Astrocyte of the hippocampus (primary cell): ENCODE results near the gene TIMM17A.
"Not testable (repeated sequence)": the region's sequence is repeated elsewhere in the genome, so short reads cannot be mapped to it uniquely, and the experiment has no call there.

Experiments
- DNase-seq: peaks from one replicate; pipeline ENCODE4 v3.0.0; 2011; ENCODE audit warnings: low read depth, low spot score

The TIMM17A gene

DNA sequence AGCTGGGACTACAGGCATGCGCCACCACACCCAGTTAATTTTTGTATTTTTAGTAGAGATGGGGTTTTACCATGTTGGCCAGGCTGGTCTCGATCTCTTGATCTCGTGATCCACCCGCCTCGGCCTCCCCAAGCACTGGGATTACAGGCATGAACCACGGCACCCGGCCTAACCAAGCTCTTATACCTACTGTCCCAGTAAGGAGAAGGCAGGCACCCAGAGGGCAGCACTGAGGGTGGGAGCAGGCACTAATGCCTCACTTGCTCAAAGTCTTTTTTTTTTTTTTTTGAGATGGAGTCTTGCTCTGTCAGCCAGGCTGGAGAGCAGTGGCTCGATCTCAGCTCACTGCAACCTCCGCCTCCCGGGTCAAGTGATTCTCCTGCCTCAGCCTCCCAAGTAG, 15.0 kb upstream of the TIMM17A start:
- not testable (repeated sequence) for DNase-seq

DNA sequence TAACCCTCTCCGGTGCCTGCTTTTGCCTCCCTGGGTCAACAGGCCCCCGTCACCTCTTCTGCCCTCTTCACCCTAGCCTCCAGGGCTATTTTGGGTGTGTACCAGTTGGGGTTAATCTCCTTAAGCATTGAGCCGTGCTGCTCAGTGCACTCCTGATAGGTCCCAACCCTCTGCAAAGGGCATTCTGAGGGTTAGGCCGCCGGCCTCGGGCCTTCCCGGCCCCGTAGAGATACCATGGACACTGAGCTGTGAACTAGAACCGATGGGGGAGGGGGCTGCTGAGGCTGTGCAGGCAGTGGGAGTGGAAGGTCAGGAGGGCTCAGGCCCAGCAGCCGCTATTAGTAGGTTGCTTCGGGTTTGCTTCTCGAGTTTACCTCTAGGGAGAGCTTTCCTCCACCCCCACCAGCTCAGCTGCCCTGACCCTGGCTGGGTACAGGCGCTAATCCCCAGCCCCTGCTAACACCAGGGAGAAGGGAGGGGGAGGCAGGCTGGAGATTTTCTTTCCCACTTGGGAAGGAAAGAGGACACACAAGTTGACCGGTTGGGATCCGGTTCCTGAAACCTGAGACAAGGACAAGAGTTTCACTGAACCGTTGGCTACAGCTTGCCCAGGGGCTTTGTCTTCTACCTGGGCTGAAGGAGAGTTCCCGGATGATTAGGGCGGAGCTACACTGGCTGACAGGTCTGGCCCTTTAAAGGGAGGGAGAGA, 13.7 kb upstream of the TIMM17A start:
- DNase-seq, result peak; percentile 13

DNA sequence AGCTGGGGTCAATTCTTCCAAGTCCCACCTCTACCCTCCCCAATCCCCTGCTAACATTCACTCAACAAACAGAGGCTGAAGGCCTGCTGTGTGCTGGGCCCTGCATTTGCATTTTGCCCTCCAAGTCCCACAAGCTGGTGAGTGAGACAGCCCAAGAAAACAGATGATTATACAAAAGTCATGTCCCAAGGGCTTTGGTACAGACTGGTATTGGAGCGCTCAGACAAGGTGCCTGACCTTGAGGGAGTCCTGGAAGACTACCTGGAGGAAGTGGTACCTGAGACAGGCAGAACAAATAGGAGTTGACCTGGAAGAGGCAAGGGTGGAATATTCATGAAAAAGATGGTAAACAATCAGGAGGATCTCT, 13.2 kb upstream of the TIMM17A start:
- no peak for DNase-seq

DNA sequence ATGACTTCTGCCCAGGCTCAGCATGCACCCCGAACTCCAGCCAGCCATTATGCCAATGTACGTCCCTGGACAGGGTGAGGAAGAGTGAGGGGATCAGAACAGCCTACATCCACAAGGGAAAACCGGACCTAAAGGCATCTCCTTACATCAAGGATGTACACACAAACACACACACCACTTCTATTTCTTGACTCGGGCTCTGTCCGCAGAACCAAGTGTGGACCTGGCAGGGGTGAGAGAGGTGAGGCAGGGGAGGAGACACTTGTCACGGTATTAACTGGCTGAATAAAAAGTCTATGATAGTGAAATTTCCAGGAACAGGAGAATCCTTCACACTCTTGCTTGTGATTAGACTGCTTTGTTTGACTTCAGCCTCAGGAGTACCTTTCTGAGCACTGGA, 11.3 kb upstream of the TIMM17A start:
- no peak for DNase-seq

DNA sequence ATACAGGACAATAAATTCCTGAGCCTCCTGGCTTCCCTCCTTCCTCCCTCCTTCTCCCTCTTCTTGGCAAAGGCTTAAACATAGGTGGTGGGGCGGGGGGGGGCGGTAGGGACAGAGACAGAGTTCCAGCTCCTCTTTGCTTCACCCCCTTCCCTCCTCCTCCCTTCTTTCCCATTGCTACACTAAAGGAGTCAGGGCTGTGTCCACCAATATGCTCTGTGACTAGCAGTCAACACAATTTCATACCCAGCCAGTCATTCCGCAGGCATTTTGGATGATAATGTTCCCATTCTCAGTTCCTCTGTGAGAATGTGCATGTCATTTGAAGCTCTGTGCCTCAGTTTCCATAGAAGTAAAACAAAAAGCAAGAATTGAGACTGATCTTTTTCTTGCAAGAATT, 10.7 kb upstream of the TIMM17A start:
- DNase-seq, result no peak

DNA sequence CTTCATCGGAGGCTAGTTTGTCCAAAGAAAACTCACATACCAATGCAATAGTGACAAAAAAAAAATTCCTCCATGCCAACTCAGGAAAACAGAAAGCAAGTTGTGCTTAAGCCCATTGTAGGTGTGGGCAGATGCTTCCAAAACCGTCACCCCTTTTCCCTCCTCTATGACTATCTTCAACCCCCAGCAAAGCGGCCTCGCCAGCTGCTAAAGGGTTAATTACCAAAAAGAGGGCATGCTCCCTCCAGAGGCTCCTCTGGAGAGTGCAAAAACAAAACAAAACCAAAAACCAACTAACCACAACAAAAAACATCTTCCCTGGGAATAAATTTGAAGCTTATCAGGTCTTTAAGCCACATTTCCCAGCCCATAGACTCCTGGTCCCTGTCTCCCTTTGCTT, 10.1 kb upstream of the TIMM17A start:
- DNase-seq, result peak; percentile 20

DNA sequence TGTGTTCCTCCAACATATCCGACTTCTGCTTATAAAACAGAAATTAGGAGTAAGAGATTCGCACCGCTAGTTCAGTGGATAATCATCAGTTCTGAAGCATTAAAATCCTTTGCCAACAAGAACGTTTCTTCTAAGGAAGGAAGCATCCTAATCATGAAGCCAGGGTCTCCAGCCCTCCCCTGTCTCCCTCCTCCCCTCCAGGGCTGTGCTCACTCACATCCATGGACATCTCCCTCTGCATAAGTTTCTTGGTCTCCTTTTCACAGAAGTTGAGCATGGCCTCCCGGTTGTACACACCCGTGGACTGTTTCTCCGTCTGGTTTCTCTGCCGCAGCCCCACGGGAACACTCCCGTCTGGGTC, 9.5 kb upstream of the TIMM17A start:
- no peak for DNase-seq

DNA sequence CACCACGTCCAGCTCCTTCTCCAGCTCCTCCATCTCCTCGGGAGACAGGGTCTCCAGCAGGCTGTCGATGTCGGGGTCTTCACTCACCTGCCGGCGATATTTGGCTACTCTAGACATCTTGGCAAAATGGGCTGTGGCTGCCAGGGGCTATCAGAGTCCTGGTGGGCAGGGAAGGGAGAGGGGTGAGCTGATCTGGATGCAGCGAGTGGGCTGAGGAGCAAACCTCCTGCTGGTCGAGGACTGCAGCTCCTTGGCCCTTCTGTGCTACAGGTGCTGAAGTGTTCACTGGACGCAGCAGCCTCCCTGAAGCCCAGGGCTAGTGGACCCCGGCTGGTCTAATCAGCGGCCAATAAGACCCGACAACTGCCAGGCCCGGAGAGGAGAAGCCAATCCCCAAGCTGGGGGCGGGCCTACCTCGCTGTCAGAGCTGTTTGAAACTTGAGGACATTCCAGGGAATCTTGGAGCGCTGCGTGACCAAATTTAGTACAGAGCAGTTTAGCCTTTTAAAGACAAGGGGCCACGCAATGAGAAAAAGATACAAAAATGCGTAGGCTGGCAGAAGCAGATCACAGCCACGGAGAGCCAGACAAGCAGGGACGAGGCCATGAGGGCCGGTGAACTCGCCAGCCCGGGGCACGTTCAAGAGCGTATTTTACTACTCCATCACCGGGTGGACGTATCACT, 8.9 kb upstream of the TIMM17A start, which contains the start of gene LMOD1:
Gene LMOD1, minus strand, starts transcription at position 325 of the 685 bp plus-strand sequence. Its CDS starts 208 bp downstream, at position 117.
- DNase-seq, result peak; percentile 96

DNA sequence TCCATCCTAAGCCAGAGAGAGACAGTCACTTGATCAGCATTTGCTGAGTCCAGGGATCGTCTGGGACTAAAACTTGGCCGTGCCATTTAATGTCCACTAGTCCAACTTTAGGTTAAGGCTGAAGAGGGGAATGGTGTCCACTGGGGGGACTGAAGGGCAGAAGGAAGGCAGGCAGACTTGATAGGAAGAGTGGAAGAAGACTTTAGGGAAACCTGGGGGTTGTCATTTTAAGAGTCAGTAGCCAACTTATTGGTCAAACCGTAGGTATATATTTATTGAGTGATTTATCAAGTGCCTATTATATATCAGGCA, 7.7 kb upstream of the TIMM17A start:
- no peak for DNase-seq

DNA sequence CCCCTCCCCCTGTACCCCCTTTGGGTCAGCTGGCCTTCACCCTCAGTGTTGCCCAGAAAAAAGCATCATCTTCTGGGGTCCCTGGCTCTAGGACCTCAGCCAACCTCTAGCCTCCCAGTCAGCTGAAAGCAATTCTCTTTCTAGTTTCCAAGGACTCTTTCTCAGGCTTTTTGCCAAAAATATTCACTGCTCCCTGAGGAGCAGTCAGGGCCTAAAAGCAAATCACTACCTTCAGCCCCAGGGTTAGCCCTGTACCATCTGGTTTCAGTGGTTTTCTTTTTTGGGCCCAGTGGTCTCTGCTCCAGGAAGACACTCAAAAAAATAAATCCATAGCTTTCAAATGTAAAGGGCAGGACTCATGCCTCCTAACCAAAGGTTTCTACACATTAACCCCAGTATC, 5.8 kb upstream of the TIMM17A start:
- DNase-seq, result no peak

DNA sequence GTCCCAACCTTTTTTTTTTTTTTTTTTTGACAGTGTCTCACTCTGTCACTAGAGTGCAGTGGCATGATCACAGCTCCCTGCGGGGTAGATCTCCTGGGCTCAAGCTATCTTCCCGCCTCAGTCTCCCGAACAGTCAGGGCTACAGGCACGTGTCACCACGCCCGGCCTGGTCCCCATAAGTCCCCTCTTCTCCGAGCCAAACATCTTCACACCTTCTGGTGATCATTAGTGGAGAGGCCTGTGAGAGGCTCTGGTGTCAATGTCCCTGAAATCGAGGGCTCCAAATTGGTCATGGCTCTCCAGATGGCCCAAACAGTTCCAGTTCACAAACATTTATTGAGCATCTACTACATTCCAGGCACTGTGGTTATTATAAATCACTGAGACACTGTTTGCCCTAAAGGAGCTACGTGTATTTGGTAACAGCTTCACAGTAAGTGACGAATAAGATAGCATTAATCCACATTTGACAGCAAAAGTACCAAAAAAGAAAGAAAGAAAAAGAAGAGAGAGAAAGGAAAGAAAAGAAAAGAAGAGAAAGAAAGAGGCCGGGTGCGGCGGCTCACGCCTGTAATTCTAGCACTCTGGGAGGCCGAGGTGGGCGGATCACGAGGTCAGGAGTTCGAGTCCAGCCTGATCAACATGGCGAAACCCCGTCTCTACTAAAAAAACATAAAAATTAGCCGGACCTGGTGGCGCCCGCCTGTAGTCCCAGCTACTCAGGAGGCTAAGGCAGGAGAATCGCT, 867 bp upstream of the TIMM17A start:
- DNase-seq, result no peak

DNA sequence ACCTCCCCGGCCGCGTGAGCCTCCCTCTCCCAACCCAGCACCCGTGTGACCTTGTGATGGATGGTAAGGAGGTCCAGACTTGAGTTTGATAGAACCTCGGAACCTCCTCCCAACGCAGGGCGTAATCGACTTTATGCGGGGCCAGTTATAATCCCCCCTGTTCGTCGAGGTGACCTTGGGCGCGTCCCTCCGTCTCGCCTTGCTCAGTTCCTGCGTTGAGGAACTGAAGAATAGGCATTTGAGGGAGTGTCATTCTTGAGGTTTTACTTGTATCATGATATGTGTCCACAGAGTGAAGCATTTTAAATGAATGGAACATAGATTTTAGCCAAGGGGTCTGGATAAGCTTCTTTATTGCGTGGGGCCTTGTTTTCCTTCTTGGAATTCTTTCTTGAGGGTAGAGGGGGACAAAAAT, 433 bp downstream of the TIMM17A start:
- no peak for DNase-seq

DNA sequence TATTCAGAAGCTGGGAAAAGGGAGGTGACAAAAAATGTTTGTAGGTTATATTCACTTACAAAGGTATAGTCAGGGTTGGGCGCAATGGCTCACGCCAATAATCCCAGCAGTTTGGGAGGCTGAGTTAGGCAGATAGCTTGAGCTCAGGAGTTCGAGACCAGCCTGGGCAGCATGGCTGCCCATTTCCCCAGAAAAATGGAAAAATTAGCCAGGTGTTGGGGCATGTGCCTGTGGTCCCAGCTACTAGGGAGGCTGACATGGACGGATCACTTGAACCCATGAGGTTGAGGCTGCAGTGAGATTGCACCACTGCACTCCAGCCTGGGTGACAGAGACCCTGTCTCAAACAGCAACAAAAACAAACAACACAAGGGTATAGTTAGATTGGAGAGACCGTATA, 3.0 kb downstream of the TIMM17A start:
- no peak for DNase-seq

DNA sequence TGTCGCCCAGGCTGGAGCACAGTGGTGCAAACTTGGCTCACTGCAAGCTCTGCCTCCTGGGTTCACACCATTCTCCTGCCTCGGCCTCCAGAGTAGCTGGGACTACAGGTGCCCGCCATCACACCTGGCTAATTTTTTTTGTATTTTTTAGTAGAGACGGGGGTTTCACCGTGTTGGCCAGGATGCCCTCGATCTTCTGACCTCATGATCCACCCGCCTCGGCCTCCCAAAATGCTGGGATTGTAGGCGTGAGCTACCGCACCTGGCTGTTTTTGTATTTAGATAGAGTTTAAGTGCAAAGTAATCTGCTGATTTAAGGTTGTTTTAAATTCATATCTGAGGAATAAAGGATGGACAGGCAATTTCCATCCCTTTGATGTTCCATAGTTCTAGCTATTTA, 7.1 kb downstream of the TIMM17A start:
- not testable (repeated sequence) for DNase-seq

DNA sequence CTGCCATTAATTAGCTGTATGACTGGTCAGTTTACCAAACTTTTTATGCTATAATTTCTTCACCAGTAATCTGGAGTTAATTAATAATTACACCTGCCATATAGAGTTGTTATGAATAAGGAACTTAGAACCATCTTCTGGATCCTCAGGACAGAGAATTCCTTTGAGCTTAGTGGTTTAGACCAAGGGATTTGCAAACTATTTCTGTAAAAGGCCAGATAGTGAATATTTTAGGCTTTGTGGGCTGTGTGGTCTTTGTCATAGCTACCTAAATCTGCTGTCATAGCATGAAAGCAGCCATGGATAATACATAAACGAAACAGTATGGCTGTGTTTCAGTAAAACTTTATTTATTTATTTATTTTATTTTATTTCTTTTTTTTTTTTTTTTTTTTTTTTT, 9.0 kb downstream of the TIMM17A start:
- peak; percentile 51 for DNase-seq

DNA sequence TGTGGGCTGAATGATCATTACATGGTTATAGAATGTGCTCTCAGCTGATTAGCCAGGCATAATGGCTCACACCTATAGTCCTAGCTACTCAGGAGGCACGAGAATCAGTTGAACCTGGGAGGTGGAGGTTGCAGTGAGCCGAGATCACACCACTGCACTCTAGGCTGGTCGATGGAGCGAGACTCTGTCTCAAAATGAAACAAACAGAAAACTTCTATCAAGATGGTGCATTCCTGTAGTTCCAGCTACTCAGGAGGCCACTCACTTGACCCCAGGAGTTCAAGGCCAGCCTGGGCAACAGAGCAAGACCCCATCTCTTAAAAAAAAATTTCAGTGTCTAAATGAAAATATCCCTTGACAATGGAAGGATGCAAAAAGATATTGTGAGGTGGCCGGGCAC, 10.9 kb downstream of the TIMM17A start:
- DNase-seq, result no peak

DNA sequence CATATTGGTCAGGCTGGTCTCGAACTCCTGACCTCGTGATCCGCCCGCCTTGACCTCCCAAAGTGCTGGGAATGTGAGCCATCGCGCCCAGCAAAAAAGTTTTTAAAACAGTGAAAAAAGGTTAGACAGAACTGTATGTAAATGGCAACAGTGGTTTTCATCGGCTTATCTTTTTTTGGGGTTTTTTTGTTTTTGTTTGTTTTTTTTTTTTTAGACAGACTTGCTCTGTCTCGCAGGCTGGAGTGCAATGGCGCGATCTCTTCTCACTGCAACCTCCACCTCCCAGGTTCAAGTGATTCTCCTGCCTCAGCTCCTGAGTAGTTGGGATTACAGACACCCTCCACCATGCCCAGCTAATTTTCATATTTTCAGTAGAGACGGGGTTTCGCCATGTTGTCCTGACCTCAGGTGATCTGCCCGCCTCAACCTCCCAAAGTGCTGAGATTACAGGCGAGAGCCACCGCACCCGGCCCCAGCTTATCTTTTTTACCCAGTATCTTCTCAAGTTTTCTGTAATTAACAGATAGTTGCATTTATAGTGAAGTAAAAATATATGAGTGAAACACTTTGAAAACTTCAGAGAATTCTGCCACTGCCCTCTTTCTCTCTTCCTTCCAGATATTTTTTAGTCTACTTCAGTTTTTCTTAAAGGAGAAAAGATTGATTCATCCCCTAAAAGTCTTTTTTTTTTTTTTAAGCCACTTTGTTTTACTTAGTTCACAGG, 13.1 kb downstream of the TIMM17A start:
- no peak for DNase-seq

DNA sequence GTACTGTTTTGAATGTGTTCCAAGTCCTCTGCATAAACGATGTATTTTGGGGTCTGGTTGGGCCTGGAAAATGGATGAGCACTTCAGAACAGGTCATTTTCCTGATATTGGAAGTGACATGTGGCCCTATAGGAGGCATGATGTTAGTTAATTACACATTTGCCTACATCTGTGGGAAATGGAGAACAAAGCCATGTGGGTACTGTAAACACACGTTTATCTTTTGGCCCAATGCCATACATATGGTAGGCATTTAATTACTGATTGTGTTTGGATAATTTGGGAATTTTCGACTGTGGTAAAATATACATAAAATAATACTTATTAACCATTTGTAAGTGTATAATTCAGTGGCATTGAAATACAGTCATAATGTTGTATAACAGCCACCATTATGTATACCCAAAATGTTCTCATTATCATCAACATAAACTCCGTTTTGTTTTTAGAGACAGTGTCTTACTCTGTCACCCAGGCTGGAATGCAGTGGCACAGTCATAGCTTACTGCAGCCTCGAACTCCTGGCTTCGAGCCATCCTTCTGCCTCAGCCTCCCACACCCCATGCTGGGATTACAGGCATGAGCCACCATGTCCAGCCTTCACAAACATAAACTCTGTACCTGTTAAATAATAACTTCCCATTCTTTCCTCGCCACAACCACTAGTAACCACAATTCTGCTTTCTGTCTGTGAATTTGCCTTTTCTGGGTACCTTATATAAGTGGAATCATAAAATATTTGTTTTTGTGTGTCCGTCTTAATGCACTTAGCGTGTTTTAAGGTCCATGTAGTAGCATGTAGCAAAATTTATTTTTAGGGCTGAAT, 15.2 kb downstream of the TIMM17A start:
- peak; percentile 64 for DNase-seq

DNA sequence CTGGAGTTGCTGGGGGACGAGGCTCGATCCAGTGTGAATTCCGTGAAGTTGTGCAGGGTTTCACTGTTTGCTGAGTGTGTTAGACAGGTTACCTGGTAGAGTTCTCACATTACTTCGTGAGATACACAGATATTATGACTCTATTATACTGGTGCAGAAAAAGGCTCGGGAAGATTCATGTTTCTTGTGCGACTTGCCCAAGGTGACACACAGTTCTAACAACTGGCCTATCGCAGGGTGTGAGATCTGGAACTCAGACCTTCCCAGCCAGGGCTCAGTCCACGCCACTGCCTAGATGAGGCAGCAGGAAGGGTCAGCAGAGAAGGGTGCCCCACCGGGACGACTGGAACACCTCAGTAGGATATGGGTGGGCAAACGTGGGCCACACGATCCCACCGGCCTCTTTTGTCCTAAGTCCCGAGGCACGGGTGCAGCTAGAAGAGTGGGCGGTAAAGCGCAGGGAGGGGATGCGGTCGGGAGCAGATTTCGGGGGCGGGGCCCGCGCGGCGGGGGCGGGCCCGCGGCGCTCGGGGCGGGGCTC, 26.8 kb downstream of the TIMM17A start:
- no peak for DNase-seq

DNA sequence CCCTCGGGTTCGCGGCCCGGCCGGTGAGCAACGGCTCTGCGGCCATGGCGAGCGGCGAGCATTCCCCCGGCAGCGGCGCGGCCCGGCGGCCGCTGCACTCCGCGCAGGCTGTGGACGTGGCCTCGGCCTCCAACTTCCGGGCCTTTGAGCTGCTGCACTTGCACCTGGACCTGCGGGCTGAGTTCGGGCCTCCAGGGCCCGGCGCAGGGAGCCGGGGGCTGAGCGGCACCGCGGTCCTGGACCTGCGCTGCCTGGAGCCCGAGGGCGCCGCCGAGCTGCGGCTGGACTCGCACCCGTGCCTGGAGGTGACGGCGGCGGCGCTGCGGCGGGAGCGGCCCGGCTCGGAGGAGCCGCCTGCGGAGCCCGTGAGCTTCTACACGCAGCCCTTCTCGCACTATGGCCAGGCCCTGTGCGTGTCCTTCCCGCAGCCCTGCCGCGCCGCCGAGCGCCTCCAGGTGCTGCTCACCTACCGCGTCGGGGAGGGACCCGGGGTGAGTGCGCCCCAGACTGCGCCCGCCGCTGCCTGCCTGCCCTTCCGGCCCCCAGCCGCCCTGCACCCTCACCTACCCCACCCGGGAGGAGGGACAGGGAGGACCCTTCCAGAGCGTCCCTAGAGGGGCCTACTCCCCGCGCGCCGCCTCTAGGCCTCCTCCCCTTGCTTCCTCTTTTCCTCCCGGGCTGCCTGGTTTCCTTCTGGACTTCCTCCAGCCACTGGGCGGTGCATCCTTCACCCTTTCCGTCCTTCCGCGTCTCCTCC, 27.5 kb downstream of the TIMM17A start, which contains the start of gene RNPEP:
Gene RNPEP, plus strand, starts transcription at position 26 of the 757 bp plus-strand sequence. Its CDS starts 19 bp downstream, at position 45.
- peak; percentile 88 for DNase-seq
